ENCODE measurements around the gene EZR.

The EZR gene

GRCh38 chr6:158815907-158816306 is 3.3 kb downstream of the EZR start:
- H3K4me3 ChIP-seq (ENCODE audit: low read depth, low read length): no peak overlapping the region
- H3K4me1 ChIP-seq: peaks cover 9% of the 10 kb centered on the region; the same call in 1 of the 2 replicates
- H3K36me3 ChIP-seq: peaks cover 34% of the 10 kb centered on the region
- no peak for DNase-seq
- no peak for TF ChIP-seq CTCF (IDR thresholded peaks at IDR 0.05; ENCODE audit: low read depth, low read length)
- no peaks in the 10 kb centered on the region for H3K9me3 ChIP-seq
- H3K27me3 ChIP-seq: no peaks in the 10 kb centered on the region

GRCh38 chr6:158815379-158815724 is 3.8 kb downstream of the EZR start:
- Histone ChIP-seq H3K4me3 (ENCODE audit: low read depth, low read length) (no peak overlapping the region), H3K27me3 (no peaks in the 10 kb centered on the region), H3K4me1 (peaks cover 12% of the 10 kb centered on the region), H3K36me3 (peaks cover 34% of the 10 kb centered on the region), H3K9me3 (no peaks in the 10 kb centered on the region)
- no peak for DNase-seq
- no peak for TF ChIP-seq CTCF (IDR thresholded peaks at IDR 0.05; ENCODE audit: low read depth, low read length)

DNA sequence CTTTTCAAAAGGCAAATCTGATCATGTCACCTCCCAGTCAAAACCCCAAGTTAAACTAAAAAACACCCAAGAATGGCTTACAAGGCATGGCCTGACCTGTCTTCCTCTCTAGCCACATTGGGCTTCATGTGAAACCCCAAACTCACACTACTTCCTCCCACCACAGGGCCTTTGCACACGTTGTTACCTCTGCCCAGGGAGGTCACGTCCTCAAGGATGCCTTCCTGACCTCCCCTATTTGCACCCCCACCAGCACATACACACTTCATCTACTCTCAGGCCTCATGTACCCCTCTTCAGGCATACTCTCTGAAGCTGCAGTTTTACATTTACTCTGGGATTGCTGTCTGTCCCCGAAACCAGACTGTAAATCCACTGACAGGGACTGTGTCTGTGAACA is 6.1 kb downstream of the EZR start:
- TF ChIP-seq CTCF (IDR thresholded peaks at IDR 0.05; ENCODE audit: low read depth, low read length): no peak
- peaks cover 43% of the 10 kb centered on the region for H3K36me3 ChIP-seq
- peaks cover 15% of the 10 kb centered on the region for H3K4me1 ChIP-seq

DNA sequence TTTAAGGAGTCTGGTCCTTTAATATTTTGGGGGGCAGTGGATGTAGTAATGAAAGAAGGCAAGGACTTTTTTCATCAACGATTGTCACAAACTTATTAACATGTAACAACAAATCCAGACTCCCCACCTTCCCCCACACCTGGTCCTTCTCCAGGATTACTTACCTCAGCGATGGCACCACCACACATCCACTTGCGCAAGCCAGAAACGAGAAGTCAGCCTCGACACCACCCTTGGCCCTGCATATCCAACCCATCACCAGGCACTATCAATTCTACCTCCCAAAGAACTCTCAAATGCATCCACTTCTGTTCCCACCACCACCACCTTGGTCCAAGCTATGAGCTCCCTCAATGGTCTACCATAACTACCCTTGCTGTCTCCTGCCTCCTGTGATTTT is 6.6 kb downstream of the EZR start:
- TF ChIP-seq CTCF (IDR thresholded peaks at IDR 0.05; ENCODE audit: low read depth, low read length): no peak
- H3K36me3 ChIP-seq: peaks cover 44% of the 10 kb centered on the region
- H3K4me1 ChIP-seq: peaks cover 15% of the 10 kb centered on the region

More for the DNA sequence above, 6.1 kb downstream of the EZR start:
- no peak for DNase-seq
- no peak overlapping the region for H3K4me3 ChIP-seq (ENCODE audit: low read depth, low read length)
- H3K27me3 ChIP-seq: no peaks in the 10 kb centered on the region
- H3K9me3 ChIP-seq: no peaks in the 10 kb centered on the region

GRCh38 chr6:158810155-158811095 is 8.7 kb downstream of the EZR start:
- no peak for TF ChIP-seq CTCF (IDR thresholded peaks at IDR 0.05; ENCODE audit: low read depth, low read length)
- peaks cover 15% of the 10 kb centered on the region for H3K4me1 ChIP-seq

More for the DNA sequence above, 6.6 kb downstream of the EZR start:
- no peak for DNase-seq
- no peaks in the 10 kb centered on the region for H3K27me3 ChIP-seq
- H3K4me3 ChIP-seq (ENCODE audit: low read depth, low read length): no peak overlapping the region
- H3K9me3 ChIP-seq: no peaks in the 10 kb centered on the region

More at GRCh38 chr6:158810155-158811095, 8.7 kb downstream of the EZR start:
- no peaks in the 10 kb centered on the region for H3K27me3 ChIP-seq
- H3K36me3 ChIP-seq: peaks cover 33% of the 10 kb centered on the region
- DNase-seq: no peak
- H3K9me3 ChIP-seq: no peaks in the 10 kb centered on the region
- no peak overlapping the region for H3K4me3 ChIP-seq (ENCODE audit: low read depth, low read length)
